K562 (cell line): ENCODE measurements around the gene SLC16A13. TPM values are rescaled to one million over a fixed set of nuclear protein-coding genes. Genes with fewer than 3 reads are reported as not detected.

Experiments
- COPS2 ChIP-seq: fragments of 450-650 bp; conservative IDR thresholded peaks from 2 replicates; pipeline ENCODE4 v1.6.1; 2016; ENCODE audit warnings: mild to moderate bottlenecking, moderate library complexity
- CREB3 ChIP-seq: fragments of 450-650 bp; conservative IDR thresholded peaks from 2 replicates; pipeline ENCODE4 v1.6.1; 2016; ENCODE audit warnings: missing genetic modification characterization, low read depth, mild to moderate bottlenecking, missing compliant biosample characterization, moderate library complexity
- GTF2F1 ChIP-seq: IDR thresholded peaks from 2 replicates; pipeline ENCODE4 v1.6.1; 2011; ENCODE audit warnings: low read depth, low read length, improper control_type of control experiment
- HNRNPLL ChIP-seq: fragments of 200-400 bp; formaldehyde crosslinking; IDR thresholded peaks from 2 replicates; pipeline ENCODE4 v1.6.1; 2017; ENCODE audit warnings: low read length, low read depth, mild to moderate bottlenecking; ENCODE audit not compliant: poor library complexity, severe bottlenecking
- L3MBTL2 ChIP-seq: fragments of 450-650 bp; IDR thresholded peaks from 2 replicates; pipeline ENCODE4 v1.6.1; 2016; ENCODE audit warnings: mild to moderate bottlenecking, moderate library complexity
- POLR2H ChIP-seq: IDR thresholded peaks from 2 replicates; pipeline ENCODE4 v1.6.1; 2016; ENCODE audit warnings: missing genetic modification characterization, low read depth, mild to moderate bottlenecking, control low read depth, missing compliant biosample characterization, moderate library complexity
- PURB ChIP-seq: sonication (generic); formaldehyde crosslinking; IDR thresholded peaks from 2 replicates; pipeline ENCODE4 v1.9.0; 2021; ENCODE audit warnings: low read depth, mild to moderate bottlenecking, missing genetic modification reagents
- RHOXF2B ChIP-seq: fragments of 250-450 bp; sonication (Bioruptor Pico); conservative IDR thresholded peaks from 2 replicates; pipeline ENCODE4 v1.5.1; 2021
- TCF15 ChIP-seq: fragments of 250-450 bp; sonication (Bioruptor Pico); IDR thresholded peaks from 2 replicates; pipeline ENCODE4 v1.8.0; 2022; ENCODE audit warnings: moderate library complexity, mild to moderate bottlenecking, inconsistent platforms
- TCF7L2 ChIP-seq: fragments of 150-350 bp; IDR thresholded peaks from 2 replicates; pipeline ENCODE4 v1.6.1; 2016; ENCODE audit warnings: low read depth, mild to moderate bottlenecking, low read length, moderate library complexity
- YY1 ChIP-seq, 3 experiments: IDR thresholded peaks; 2 replicates each; pipeline ENCODE4 v1.6.1; 2011; ENCODE audit warnings: low read length in 2 of 3, mild to moderate bottlenecking in 2 of 3, moderate library complexity in 2 of 3, borderline replicate concordance in 1 of 3, control low read depth in 1 of 3, low read depth in 1 of 3; ENCODE audit not compliant: insufficient read depth in 3 of 3, insufficient replicate concordance in 2 of 3, control insufficient read depth in 1 of 3, insufficient read length in 1 of 3; ENCODE audit errors: extremely low read depth in 1 of 3
- ZBTB17 ChIP-seq: fragments of 450-650 bp; formaldehyde crosslinking; IDR thresholded peaks from 2 replicates; pipeline ENCODE4 v1.4.0; 2020; ENCODE audit warnings: mild to moderate bottlenecking
- ZNF121 ChIP-seq: sonication (generic); formaldehyde crosslinking; conservative IDR thresholded peaks from 2 replicates; pipeline ENCODE4 v1.8.0; 2022; ENCODE audit warnings: missing genetic modification reagents
- ZNF3 ChIP-seq: fragments of 250-450 bp; sonication (Bioruptor Pico); IDR thresholded peaks from 2 replicates; pipeline ENCODE4 v1.5.0; 2021; ENCODE audit warnings: mild to moderate bottlenecking, moderate library complexity
- ZNF384 ChIP-seq: IDR thresholded peaks from 2 replicates; pipeline ENCODE4 v1.6.1; 2012; ENCODE audit warnings: low read depth, low read length, improper control_type of control experiment
- ZNF583 ChIP-seq: fragments of 250-450 bp; sonication (Bioruptor Pico); IDR thresholded peaks from 2 replicates; pipeline ENCODE4 v1.4.0; 2020
- ZNF76 ChIP-seq: fragments of 250-450 bp; sonication (Bioruptor Pico); IDR thresholded peaks from 2 replicates; pipeline ENCODE4 v1.4.0; 2020; ENCODE audit warnings: mild to moderate bottlenecking, moderate library complexity, borderline replicate concordance
- polyA plus RNA-seq, 8 experiments: library from polyadenylated mRNA; depleted of rRNA in 4 of 8; stranded (reverse) in 5 of 8; unstranded in 3 of 8; fragments of >200 nt; fragmentation: Nextera tagmentation in 2 of 8; fragmentation: Illumina TruSeq in 1 of 8; extraction: Ambion mirVana in 2 of 8; extraction: Trizol in 1 of 8; gene quantifications; 2 replicates each; pipeline versions ENCODE4 v1.2.1 to v1.2.3, GENCODE V29; 2011 to 2014; ENCODE audit warnings: inconsistent platforms in 1 of 8, missing spikeins in 1 of 8
- total RNA-seq, 7 experiments: library from RNA; depleted of rRNA in 6 of 7; stranded (reverse); fragments of >200 nt in 6 of 7; fragmentation: Illumina TruSeq in 2 of 7; extraction: Trizol in 2 of 7; gene quantifications; 2 replicates each; pipeline versions ENCODE4 v1.2.1 to v1.2.3, GENCODE V29; 2011 to 2021; ENCODE audit warnings: low replicate concordance in 1 of 7
- TF ChIP-seq, protein P1 (sequence below), 2 experiments: IDR thresholded peaks in 1 of 2; conservative IDR thresholded peaks in 1 of 2; 2 replicates each; pipeline ENCODE4 v1.6.1; 2016; ENCODE audit warnings: low read depth in 2 of 2, mild to moderate bottlenecking in 1 of 2, missing compliant biosample characterization in 1 of 2, missing genetic modification characterization in 1 of 2, moderate library complexity in 1 of 2
- TF ChIP-seq, protein P2 (sequence below), 3 experiments: fragments of 200-800 bp in 1 of 3; sonication (Bioruptor generic) in 1 of 3; sonication (generic) in 1 of 3; formaldehyde crosslinking in 1 of 3; IDR thresholded peaks; 2 replicates each; pipeline versions ENCODE4 v1.6.1 to v1.8.0; 2016 to 2022; ENCODE audit warnings: mild to moderate bottlenecking in 2 of 3, missing compliant biosample characterization in 2 of 3, missing genetic modification characterization in 2 of 3, missing genetic modification reagents in 1 of 3
- TF ChIP-seq, protein P3 (sequence below): fragments of 250-450 bp; sonication (Bioruptor Pico); IDR thresholded peaks from 2 replicates; pipeline ENCODE4 v1.8.0; 2021; ENCODE audit warnings: borderline replicate concordance, mild to moderate bottlenecking, moderate library complexity; ENCODE audit not compliant: poor library complexity, severe bottlenecking
- TF ChIP-seq, protein P4 (sequence below): sonication (generic); formaldehyde crosslinking; IDR thresholded peaks from 2 replicates; pipeline ENCODE4 v1.9.0; 2022; ENCODE audit warnings: mild to moderate bottlenecking, missing genetic modification reagents

SLC16A13 gene
- total and polyA plus RNA-seq, 9 of the 15 experiments (the other 6 are each of a cell fraction or from before 2014, with no cell fraction given): 0.04 to 5.6 (median 0.87) TPM

- TF ChIP-seq ZNF583 (CRISPR knock-in tag) (no peak), POLR2H (tag) (no peak), ZNF121 (CRISPR knock-in tag) (no peak), COPS2 (no peak), ZNF76 (CRISPR knock-in tag) (0 out of 2 replicates have a peak, but pooled peaks have one; percentile 69), RHOXF2B (no peak), ZNF384 (no peak), ZBTB17 (peak; percentile 80), GTF2F1 (no peak), HNRNPLL (no peak), CREB3 (tag) (peak; percentile 89), TCF15 (CRISPR knock-in tag) (0 out of 2 replicates have a peak, but pooled peaks have one; percentile 22), TCF7L2 (no peak), YY1 (IDR thresholded peaks at IDR 0.05; ENCODE audit: borderline replicate concordance in 1 of 3, control insufficient read depth in 1 of 3, extremely low read depth in 1 of 3, insufficient read depth in 3 of 3, insufficient read length in 1 of 3, insufficient replicate concordance in 2 of 3, low read depth in 1 of 3, low read length in 2 of 3) (no peak), L3MBTL2 (peak; percentile 91), ZNF3 (CRISPR knock-in tag) (no peak), PURB (no peak)
- TF ChIP-seq, protein P1, sequence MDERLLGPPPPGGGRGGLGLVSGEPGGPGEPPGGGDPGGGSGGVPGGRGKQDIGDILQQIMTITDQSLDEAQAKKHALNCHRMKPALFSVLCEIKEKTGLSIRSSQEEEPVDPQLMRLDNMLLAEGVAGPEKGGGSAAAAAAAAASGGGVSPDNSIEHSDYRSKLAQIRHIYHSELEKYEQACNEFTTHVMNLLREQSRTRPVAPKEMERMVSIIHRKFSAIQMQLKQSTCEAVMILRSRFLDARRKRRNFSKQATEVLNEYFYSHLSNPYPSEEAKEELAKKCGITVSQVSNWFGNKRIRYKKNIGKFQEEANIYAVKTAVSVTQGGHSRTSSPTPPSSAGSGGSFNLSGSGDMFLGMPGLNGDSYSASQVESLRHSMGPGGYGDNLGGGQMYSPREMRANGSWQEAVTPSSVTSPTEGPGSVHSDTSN (CRISPR knock-in tag; IDR thresholded peaks at IDR 0.05; ENCODE audit: low read depth): no peak
- TF ChIP-seq, protein P1 (tag; conservative IDR thresholded peaks at IDR 0.05; ENCODE audit: low read depth): no peak
- TF ChIP-seq, protein P2, sequence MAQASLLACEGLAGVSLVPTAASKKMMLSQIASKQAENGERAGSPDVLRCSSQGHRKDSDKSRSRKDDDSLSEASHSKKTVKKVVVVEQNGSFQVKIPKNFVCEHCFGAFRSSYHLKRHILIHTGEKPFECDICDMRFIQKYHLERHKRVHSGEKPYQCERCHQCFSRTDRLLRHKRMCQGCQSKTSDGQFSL (CRISPR knock-in tag; IDR thresholded peaks at IDR 0.05): no peak
- TF ChIP-seq, protein P2 (tag; IDR thresholded peaks at IDR 0.05): peak in 1 of 2 experiments; percentile 58; a peak in 1 of 4 replicates
- TF ChIP-seq, protein P3, sequence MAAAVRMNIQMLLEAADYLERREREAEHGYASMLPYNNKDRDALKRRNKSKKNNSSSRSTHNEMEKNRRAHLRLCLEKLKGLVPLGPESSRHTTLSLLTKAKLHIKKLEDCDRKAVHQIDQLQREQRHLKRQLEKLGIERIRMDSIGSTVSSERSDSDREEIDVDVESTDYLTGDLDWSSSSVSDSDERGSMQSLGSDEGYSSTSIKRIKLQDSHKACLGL (CRISPR knock-in tag): no peak
- TF ChIP-seq, protein P4, sequence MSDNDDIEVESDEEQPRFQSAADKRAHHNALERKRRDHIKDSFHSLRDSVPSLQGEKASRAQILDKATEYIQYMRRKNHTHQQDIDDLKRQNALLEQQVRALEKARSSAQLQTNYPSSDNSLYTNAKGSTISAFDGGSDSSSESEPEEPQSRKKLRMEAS: peak; percentile 64; the same call in 1 of the 2 replicates
These were observed 41.7 kb upstream of the SLC16A13 start (continued) for GRCh38 chr17:6994118-6994598.
